Neural cell (in vitro differentiated cells): Measurements from ENCODE around the gene RC3H1. TPM values are rescaled to one million over a fixed set of nuclear protein-coding genes. Genes with fewer than 3 reads are reported as not detected.

Experiments
- H2AFZ ChIP-seq: fragments of 200-600, 300-800 bp; sonication (generic), shearing (Covaris generic); 2 replicates; pipeline ENCODE4 v1.6.0; 2014; ENCODE audit warnings: low read depth, mild to moderate bottlenecking, antibody characterized with exemption, low read length, moderate library complexity
- H3F3A ChIP-seq: fragments of 200-600 bp; shearing (Covaris generic); 2 replicates; pipeline ENCODE4 v1.6.1; 2016; ENCODE audit warnings: mild to moderate bottlenecking, moderate library complexity, mixed read lengths, antibody characterized with exemption, low read length; ENCODE audit not compliant: insufficient read depth, poor library complexity, severe bottlenecking
- H3K27ac ChIP-seq: fragments of 200-600, 300-800 bp; sonication (generic), shearing (Covaris generic); 2 replicates; pipeline ENCODE4 v1.5.1; 2014; ENCODE audit warnings: mild to moderate bottlenecking, low read length, moderate library complexity
- H3K27me3 ChIP-seq: fragments of 300-800, 200-600 bp; sonication (generic), shearing (Covaris generic); 2 replicates; pipeline ENCODE4 v1.6.0; 2014; ENCODE audit warnings: mild to moderate bottlenecking, low read depth, low read length, moderate library complexity; ENCODE audit not compliant: insufficient read depth
- H3K36me3 ChIP-seq: fragments of 300-800, 200-600 bp; sonication (generic), shearing (Covaris generic); 2 replicates; pipeline ENCODE4 v1.5.1; 2014; ENCODE audit warnings: mild to moderate bottlenecking, antibody characterized with exemption, low read length, moderate library complexity; ENCODE audit not compliant: insufficient read depth
- H3K4me2 ChIP-seq: fragments of 300-800, 200-600 bp; sonication (generic), shearing (Covaris generic); 2 replicates; pipeline ENCODE4 v1.6.0; 2014; ENCODE audit warnings: mild to moderate bottlenecking, low read length
- H3K4me3 ChIP-seq: fragments of 300-800, 200-600 bp; sonication (generic), shearing (Covaris generic); 2 replicates; pipeline ENCODE4 v1.5.1; 2014; ENCODE audit warnings: mild to moderate bottlenecking, low read length, moderate library complexity
- H3K79me2 ChIP-seq: fragments of 200-600 bp; shearing (Covaris generic); replicated peaks from 2 replicates; pipeline ENCODE4 v1.6.0; 2014; ENCODE audit warnings: mild to moderate bottlenecking, low read length, moderate library complexity; ENCODE audit not compliant: insufficient read depth
- H3K9ac ChIP-seq: fragments of 300-800, 200-600 bp; sonication (generic), shearing (Covaris generic); 2 replicates; pipeline ENCODE4 v1.6.1; 2016; ENCODE audit warnings: mild to moderate bottlenecking, low read length, mixed read lengths
- H3K9me2 ChIP-seq: fragments of 200-600 bp; shearing (Covaris generic); 2 replicates; pipeline ENCODE4 v1.6.1; 2016; ENCODE audit warnings: mild to moderate bottlenecking, low read length, mixed read lengths; ENCODE audit not compliant: insufficient read depth
- H3K9me3 ChIP-seq: fragments of 200-600, 300-800 bp; sonication (generic), shearing (Covaris generic); 2 replicates; pipeline ENCODE4 v1.6.1; 2016; ENCODE audit warnings: mild to moderate bottlenecking, mixed run types, low read length, moderate library complexity, mixed read lengths
- H4K20me1 ChIP-seq: fragments of 200-600 bp; shearing (Covaris generic); 2 replicates; pipeline ENCODE4 v1.6.1; 2016; ENCODE audit warnings: mild to moderate bottlenecking, mixed run types; ENCODE audit not compliant: insufficient read depth
- CTCF ChIP-seq: fragments of 450-650 bp; IDR thresholded peaks from 2 replicates; pipeline ENCODE4 v1.5.1; 2014; ENCODE audit warnings: antibody characterized with exemption, mild to moderate bottlenecking, moderate library complexity; ENCODE audit not compliant: poor library complexity, severe bottlenecking
- EP300 ChIP-seq: fragments of 450-650 bp; conservative IDR thresholded peaks from 2 replicates; pipeline ENCODE4 v1.6.1; 2014; ENCODE audit warnings: antibody characterized with exemption, mild to moderate bottlenecking, moderate library complexity; ENCODE audit not compliant: poor library complexity, severe bottlenecking
- EZH2 ChIP-seq: fragments of 200-600, 300-800 bp; shearing (Covaris generic), sonication (generic); IDR thresholded peaks from 2 replicates; pipeline ENCODE4 v1.6.1; 2014; ENCODE audit warnings: antibody characterized with exemption, low read length, borderline replicate concordance, mild to moderate bottlenecking; ENCODE audit not compliant: insufficient read depth, poor library complexity, severe bottlenecking
- MXI1 ChIP-seq: fragments of 450-650 bp; conservative IDR thresholded peaks from 2 replicates; pipeline ENCODE4 v1.6.1; 2014; ENCODE audit warnings: antibody characterized with exemption, mild to moderate bottlenecking; ENCODE audit not compliant: poor library complexity, severe bottlenecking
- POLR2AphosphoS5 ChIP-seq: IDR thresholded peaks from 2 replicates; pipeline ENCODE4 v1.6.1; 2012
- RAD21 ChIP-seq: fragments of 450-650 bp; conservative IDR thresholded peaks from 2 replicates; pipeline ENCODE4 v1.6.1; 2014; ENCODE audit warnings: antibody characterized with exemption, mild to moderate bottlenecking, moderate library complexity
- REST ChIP-seq: IDR thresholded peaks from 2 replicates; pipeline ENCODE4 v1.6.1; 2012; ENCODE audit warnings: borderline replicate concordance
- SMC3 ChIP-seq: fragments of 450-650 bp; conservative IDR thresholded peaks from 2 replicates; pipeline ENCODE4 v1.6.1; 2014; ENCODE audit warnings: antibody characterized with exemption, mild to moderate bottlenecking, moderate library complexity; ENCODE audit not compliant: poor library complexity
- TAF1 ChIP-seq: IDR thresholded peaks from 2 replicates; pipeline ENCODE4 v1.6.1; 2012; ENCODE audit warnings: low read depth
- polyA plus RNA-seq: library from polyadenylated mRNA; depleted of rRNA; stranded (reverse); fragments of >200 nt; gene quantifications from 2 replicates; pipeline ENCODE4 v1.2.3, GENCODE V29; 2014

Gene RC3H1
- polyA plus RNA-seq, 1 donor from 2014 or later = 12.8 TPM

- Histone ChIP-seq H3K4me2 (no peak overlapping the region), H4K20me1 (no peaks in the 10 kb centered on the region), H3K9me2 (no peaks in the 10 kb centered on the region), H3K9me3 (no peaks in the 10 kb centered on the region), H3K27me3 (no peaks in the 10 kb centered on the region), H3K4me3 (no peak overlapping the region), H3K27ac (no peak overlapping the region), H3F3A (no peaks in the 10 kb centered on the region), H3K9ac (no peak overlapping the region), H3K79me2 (no peaks in the 10 kb centered on the region), H2AFZ (no peak overlapping the region), H3K36me3 (no peaks in the 10 kb centered on the region)
- TF ChIP-seq REST = no peak
- TF ChIP-seq CTCF = no peak
- TF ChIP-seq EP300 = no peak
- no peak for TF ChIP-seq TAF1
- no peak for TF ChIP-seq EZH2
- TF ChIP-seq SMC3 = no peak
- TF ChIP-seq RAD21 = no peak
- no peak for TF ChIP-seq POLR2AphosphoS5
- TF ChIP-seq MXI1 = no peak
Observed at GRCh38 chr1:174053826-174054225, 31.7 kb upstream of the RC3H1 start.

DNA sequence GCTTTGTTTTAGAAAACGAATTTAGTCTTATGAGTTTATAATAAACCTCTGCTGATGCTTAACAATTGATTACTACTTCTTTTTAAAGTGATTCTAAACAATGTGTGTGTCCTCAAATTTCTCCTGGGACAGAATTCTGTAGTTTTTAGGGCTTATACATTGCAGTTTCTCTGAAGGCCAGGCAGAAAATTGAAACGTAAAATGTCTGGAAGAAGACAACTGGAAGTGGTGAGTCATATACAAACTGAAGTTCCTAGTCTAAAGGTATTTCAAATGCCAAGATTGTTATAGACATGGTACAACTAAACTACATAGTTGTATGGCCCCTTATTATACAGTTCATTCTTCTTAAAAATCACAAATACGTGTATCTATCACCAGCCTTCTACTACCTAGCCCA is 30.5 kb upstream of the RC3H1 start:
- no peak overlapping the region for H2AFZ ChIP-seq
- H3K9ac ChIP-seq = no peak overlapping the region
- TF ChIP-seq EP300 = no peak
- TF ChIP-seq EZH2 = no peak
- TF ChIP-seq POLR2AphosphoS5 = no peak
- TF ChIP-seq RAD21 = no peak
- no peak for TF ChIP-seq REST
- TF ChIP-seq CTCF = no peak
- TF ChIP-seq SMC3 = no peak
- TF ChIP-seq TAF1 = no peak
- no peak for TF ChIP-seq MXI1
- H3K79me2 ChIP-seq = no peaks in the 10 kb centered on the region
- no peak overlapping the region for H3K4me2 ChIP-seq
- H4K20me1 ChIP-seq = no peaks in the 10 kb centered on the region
- no peaks in the 10 kb centered on the region for H3K27me3 ChIP-seq
- no peak overlapping the region for H3K4me3 ChIP-seq
- H3K9me2 ChIP-seq = no peaks in the 10 kb centered on the region
- no peaks in the 10 kb centered on the region for H3K9me3 ChIP-seq
- H3F3A ChIP-seq = no peaks in the 10 kb centered on the region
- no peak overlapping the region for H3K27ac ChIP-seq
- H3K36me3 ChIP-seq = no peaks in the 10 kb centered on the region
